ENCODE measurements around the gene PCIF1. TPM values are rescaled to one million over a fixed set of nuclear protein-coding genes. Genes with fewer than 3 reads are reported as not detected.

Gene PCIF1
- total and polyA plus RNA-seq, 2 experiments from 2014 or later = 41.2 to 43.8 TPM

DNA sequence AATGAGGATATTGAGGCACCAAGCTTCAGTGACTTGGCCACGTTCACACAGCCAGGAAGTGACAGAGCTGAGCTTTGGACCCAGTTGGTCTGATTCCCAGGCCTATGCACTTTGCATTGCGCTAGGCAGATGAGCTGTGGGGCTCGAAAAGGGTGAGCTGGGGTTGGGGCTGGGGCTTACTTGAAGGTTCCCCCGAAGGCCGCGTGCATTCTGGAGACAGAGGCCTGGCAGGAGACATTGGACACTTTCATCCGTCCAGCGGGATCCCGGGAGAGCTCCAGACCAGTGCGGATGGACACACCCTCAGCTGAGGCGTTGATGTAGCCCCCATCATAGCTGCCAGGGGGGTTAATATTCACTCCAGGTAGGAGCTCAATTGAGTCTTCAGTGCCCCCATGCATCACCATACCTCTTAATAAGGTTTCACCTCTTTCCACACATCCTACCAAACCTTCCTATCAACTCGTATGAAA lies 25.1 kb upstream of the PCIF1 start:
- H3K36me3 ChIP-seq = peaks cover 20% of the 10 kb centered on the region
- no peak overlapping the region for H3K27ac ChIP-seq
- H3K4me3 ChIP-seq = no peak overlapping the region
- no peak for DNase-seq (ENCODE audit: low read depth in 1 of 2, low spot score in 1 of 2)
- H3K27me3 ChIP-seq = no peaks in the 10 kb centered on the region
- TF ChIP-seq, protein P1, sequence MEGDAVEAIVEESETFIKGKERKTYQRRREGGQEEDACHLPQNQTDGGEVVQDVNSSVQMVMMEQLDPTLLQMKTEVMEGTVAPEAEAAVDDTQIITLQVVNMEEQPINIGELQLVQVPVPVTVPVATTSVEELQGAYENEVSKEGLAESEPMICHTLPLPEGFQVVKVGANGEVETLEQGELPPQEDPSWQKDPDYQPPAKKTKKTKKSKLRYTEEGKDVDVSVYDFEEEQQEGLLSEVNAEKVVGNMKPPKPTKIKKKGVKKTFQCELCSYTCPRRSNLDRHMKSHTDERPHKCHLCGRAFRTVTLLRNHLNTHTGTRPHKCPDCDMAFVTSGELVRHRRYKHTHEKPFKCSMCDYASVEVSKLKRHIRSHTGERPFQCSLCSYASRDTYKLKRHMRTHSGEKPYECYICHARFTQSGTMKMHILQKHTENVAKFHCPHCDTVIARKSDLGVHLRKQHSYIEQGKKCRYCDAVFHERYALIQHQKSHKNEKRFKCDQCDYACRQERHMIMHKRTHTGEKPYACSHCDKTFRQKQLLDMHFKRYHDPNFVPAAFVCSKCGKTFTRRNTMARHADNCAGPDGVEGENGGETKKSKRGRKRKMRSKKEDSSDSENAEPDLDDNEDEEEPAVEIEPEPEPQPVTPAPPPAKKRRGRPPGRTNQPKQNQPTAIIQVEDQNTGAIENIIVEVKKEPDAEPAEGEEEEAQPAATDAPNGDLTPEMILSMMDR (IDR thresholded peaks at IDR 0.05; ENCODE audit: low read depth, low read length) = no peak
- no peaks in the 10 kb centered on the region for H3K9me3 ChIP-seq (ENCODE audit: low read depth)
- H3K4me1 ChIP-seq (ENCODE audit: low read depth) = no peaks in the 10 kb centered on the region

- H3K4me1 ChIP-seq (ENCODE audit: low read depth) = no peaks in the 10 kb centered on the region
- H3K4me3 ChIP-seq = no peak overlapping the region
- TF ChIP-seq, protein P1 (IDR thresholded peaks at IDR 0.05; ENCODE audit: low read depth, low read length) = no peak
- H3K27ac ChIP-seq = no peak overlapping the region
- H3K9me3 ChIP-seq (ENCODE audit: low read depth) = no peaks in the 10 kb centered on the region
- H3K36me3 ChIP-seq = peaks cover 15% of the 10 kb centered on the region
- no peak for DNase-seq (ENCODE audit: low read depth in 1 of 2, low spot score in 1 of 2)
- no peaks in the 10 kb centered on the region for H3K27me3 ChIP-seq
Observed at GRCh38 chr20:45909817-45910669, 24.4 kb upstream of the PCIF1 start.

- TF ChIP-seq, protein P1 (IDR thresholded peaks at IDR 0.05; ENCODE audit: low read depth, low read length) = no peak
- Histone ChIP-seq H3K36me3 (peaks cover 6% of the 10 kb centered on the region), H3K4me1 (ENCODE audit: low read depth) (no peaks in the 10 kb centered on the region), H3K4me3 (peak overlapping the region; percentile 40), H3K9me3 (ENCODE audit: low read depth) (no peaks in the 10 kb centered on the region), H3K27ac (peak overlapping the region; percentile 81), H3K27me3 (no peaks in the 10 kb centered on the region)
- DNase-seq (ENCODE audit: low read depth in 1 of 2, low spot score in 1 of 2) = peak; percentile 99 to 100
Observed at GRCh38 chr20:45910670-45911485, 23.6 kb upstream of the PCIF1 start.

GRCh38 chr20:45911486-45912343 lies 22.8 kb upstream of the PCIF1 start, which contains the start of gene PLTP:
PLTP (minus strand) TSS chr20:45912155; CDS start chr20:45911452, 703 bp downstream.
- peak; percentile 85 to 86 for DNase-seq (ENCODE audit: low read depth in 1 of 2, low spot score in 1 of 2)
- H3K27me3 ChIP-seq = no peaks in the 10 kb centered on the region
- no peaks in the 10 kb centered on the region for H3K4me1 ChIP-seq (ENCODE audit: low read depth)
- peak within 1 kb of the TSS; percentile 81 for H3K27ac ChIP-seq
- TF ChIP-seq, protein P1 (IDR thresholded peaks at IDR 0.05; ENCODE audit: low read depth, low read length) = no peak
- no peaks in the 10 kb centered on the region for H3K9me3 ChIP-seq (ENCODE audit: low read depth)
- peaks cover 2% of the 10 kb centered on the region for H3K36me3 ChIP-seq
- H3K4me3 ChIP-seq = peak within 1 kb of the TSS; percentile 40

- H3K4me3 ChIP-seq = peak overlapping the region; percentile 40
- peak overlapping the region; percentile 81 for H3K27ac ChIP-seq
- no peak for DNase-seq (ENCODE audit: low read depth in 1 of 2, low spot score in 1 of 2)
- H3K4me1 ChIP-seq (ENCODE audit: low read depth) = no peaks in the 10 kb centered on the region
- TF ChIP-seq, protein P1 (IDR thresholded peaks at IDR 0.05; ENCODE audit: low read depth, low read length) = no peak
- no peaks in the 10 kb centered on the region for H3K9me3 ChIP-seq (ENCODE audit: low read depth)
- peaks cover 2% of the 10 kb centered on the region for H3K36me3 ChIP-seq
- H3K27me3 ChIP-seq = no peaks in the 10 kb centered on the region
Observed at GRCh38 chr20:45912344-45912682, 22.2 kb upstream of the PCIF1 start.

Measured in cardiac muscle cell (in vitro differentiated cells and primary cell).